NCI-H128 (cell line): Measurements from ENCODE around the gene STK33.

Source experiments
- DNase-seq: peaks from one replicate; lab custom pipeline; 2025; ENCODE audit not compliant: unreplicated experiment; lab: John Stamatoyannopoulos, UW

STK33 gene

DNA sequence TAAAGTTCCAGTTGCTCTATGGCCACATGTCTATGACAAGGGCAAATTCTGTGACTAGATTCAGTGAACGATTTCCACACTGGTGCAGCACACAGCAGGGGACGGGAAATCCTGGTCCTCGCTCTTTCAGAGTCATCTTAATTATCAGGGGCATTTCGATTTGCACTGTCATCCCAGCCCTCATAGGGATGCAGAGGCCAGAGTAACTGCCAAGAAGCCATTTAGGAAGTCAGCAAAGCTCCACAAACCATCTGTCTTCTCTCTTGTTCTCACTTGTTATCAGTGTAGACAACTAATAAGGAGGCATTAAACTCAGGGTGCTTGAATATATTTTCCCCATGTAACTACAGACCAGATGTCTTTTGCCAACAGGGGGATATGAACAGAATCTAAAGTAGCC, 151.7 kb downstream of the STK33 start:
- no peak for DNase-seq

DNA sequence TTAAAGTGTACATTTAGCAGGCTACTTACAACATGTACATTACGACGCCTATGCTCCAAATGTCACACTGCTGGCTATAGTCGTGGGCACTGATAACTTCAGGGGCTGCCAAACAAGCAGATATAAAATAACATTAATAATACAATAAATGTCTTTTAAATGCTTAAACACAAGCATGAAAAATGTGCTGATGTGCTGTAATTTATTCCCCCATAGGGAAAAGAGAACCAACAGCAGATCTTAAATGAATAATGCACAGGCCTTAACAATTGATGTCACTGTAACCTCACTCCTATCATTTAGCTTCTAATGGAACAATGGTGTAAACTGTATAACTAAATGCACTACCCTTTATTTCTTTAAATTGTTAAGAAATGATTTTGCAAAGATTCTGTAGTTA, 153.4 kb downstream of the STK33 start:
- no peak for DNase-seq

DNA sequence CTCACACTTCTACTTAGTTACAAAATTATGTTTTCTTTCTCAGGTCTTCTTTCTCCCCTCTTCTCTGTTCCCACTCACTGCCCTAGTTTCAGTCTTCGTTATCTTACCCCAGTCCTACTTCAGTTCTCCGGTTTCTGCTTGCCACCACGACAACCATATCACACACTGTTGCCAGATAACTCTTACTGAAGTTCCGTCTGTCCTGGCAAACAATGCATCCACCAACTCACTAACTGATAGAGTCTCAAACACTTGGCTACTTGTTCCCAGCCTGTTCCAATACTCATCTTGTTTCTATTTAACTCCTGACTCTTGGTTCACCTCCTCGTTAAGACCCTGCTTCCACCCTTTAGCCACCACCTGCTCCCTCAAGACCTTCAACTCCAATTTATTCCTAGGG, 164.5 kb downstream of the STK33 start:
- DNase-seq: no peak

DNA sequence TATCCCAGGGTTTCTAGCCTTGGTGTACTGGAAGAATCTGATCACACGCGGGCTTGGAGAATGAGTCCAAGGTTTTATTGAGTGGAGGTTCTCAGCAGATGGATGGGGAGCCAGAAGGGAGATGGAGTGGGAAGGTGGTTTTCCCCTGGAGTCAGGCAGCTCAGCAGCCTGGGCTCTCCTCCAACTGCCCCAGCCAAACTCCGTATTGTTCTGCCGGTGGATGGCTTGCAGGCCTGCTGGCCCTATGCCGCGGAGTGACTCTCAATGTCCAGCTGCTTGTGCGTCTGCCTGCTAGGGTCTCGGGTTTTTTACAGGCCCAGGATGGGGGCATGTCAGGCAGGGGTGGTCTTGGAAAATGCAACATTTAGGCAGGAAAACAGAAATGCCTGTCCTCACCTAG, 168.0 kb downstream of the STK33 start:
- DNase-seq: no peak

DNA sequence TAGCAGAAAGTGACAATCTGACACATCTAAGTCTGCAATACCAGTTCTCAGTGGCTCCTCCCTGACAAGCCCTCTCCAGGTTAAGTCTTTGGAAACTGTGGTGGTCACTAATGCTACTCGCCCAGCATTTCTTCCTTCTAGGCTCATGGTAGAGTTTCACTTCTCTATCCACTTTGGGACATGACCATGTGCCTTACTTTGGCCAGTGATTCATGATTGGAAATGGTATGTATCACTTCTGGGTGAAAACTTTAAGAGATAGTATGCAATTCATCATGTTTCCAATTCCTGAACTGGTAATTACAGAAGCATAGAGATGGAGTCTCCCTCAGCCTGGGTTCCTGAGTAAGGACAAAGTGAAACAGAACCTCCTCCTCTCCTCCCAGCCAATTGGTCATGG, 178.8 kb downstream of the STK33 start:
- no peak for DNase-seq

DNA sequence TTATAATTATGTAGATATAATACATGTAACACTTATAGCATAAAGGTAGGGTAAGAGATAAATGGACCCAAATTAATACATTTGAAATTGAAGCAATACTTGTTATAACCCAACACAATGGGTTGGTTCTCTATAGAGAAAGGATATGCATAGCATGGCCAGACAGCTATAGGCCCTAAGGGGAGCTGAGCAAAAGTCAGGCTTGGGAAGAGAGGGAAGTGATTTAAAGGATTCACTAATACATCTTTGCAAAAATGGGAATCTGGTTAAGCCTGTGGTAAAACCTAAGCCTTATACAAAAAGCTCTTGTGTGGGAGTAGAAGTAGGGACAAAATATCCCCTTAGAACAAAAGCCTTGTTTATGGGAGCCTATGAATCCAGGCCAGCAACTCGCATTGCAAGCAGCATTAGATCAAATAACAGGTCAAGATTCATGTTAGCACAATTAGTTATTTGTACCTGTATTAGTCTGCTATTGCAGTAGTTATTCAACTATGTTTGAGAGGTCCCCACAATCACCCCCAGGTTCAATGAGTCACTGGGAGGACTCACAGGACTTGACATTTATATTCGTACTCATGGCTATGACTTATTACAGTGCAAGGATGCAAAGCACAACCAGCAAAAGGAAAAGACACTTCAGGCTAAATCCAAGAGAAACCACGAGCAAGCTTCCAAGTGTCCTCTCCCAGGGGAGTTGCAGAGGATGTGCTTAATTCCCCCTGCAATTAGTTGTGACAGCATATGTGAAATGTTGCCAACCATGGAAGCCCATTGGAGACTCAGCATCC, 185.7 kb downstream of the STK33 start:
- DNase-seq: peak; percentile 2

DNA sequence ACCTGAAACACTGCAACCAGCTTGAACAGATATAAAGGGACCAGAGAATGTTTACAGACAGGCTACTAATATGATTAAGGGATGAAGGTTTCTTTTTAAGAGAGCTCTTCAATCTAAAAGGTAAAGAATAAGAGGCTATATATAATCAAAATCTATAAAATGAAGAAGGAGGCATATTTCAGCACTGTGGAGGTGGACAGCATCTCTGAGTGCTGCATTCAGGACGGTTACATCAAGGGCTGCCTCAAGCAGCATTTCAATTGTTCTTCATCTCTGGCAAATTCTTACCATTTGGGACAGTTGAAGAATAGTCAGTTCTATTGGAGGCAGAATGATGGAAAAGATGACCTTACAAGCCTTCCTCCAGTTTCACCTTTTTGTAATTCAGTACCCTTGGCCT, 190.7 kb downstream of the STK33 start:
- DNase-seq: no peak

DNA sequence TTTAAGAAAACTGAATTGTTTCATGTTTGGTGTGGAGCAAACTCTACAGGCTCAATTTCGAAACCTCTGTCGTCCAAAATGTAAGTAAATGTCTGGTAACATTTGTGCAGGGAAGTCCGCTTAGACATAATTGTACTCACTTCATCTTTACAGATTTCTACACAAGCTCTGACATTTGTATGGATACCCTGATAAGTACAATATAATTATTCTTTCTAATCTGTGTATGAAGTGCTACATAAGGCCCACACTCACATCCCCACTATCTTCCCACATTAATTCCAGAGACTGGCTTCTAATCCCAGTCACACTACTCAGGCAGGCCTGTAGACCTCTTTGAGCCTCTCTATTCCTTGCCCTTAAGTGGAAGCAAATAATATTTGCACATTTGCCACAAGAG, 201.1 kb downstream of the STK33 start:
- DNase-seq: no peak

DNA sequence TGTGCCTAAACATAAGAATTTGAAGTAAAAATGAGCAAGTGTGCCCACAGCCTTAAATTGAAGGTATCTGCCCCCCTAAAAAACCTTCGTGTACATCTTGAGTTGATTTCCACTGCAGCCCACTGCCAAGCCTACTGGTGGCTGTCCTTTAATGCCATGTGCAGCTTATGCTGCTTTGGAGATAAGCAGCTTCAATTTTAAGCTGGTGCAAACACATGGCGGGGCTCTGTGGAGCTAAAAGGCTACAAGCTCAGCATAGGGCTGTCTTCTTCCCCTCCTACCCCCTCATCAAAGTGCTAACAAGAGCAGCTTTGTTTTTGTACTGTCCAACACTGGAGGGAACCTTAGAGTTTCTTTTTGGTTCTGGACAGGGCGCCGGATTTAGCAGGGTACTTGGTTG, 201.9 kb downstream of the STK33 start:
- no peak for DNase-seq

DNA sequence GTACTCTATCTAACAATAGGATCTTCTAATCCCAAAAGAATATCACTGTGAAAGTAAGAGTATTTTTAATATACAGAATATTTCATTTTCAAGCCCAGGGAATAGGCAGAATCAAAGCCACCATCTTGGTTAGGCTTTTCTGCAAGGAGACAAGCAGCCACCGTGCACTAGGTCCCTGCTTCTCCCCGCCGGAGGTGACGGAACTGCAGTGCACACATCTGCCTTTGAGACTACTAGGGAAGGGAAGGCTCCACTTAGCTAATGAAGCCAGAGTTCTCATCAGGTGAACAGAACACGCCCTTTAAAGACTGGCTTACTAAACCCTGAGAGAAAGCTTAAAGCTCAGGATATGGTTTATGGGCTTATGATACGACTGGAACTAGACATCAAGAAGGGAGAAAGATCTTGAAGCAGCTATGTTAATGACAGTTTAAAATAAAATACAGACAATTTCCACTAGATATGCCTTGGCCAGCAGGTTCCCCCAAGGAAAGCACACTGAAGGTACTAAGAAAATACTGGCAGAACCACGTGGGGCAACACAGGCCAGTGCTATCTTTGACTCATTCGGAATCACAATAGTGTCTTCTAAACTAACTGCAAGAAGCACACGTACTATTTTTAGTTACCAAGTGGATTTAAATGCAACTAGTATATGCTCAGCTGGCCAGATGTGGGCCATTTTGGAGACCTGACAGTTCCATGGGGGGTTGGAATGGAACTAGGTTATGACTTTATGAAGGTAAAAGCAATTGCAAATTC, 203.0 kb downstream of the STK33 start:
- DNase-seq: no peak

DNA sequence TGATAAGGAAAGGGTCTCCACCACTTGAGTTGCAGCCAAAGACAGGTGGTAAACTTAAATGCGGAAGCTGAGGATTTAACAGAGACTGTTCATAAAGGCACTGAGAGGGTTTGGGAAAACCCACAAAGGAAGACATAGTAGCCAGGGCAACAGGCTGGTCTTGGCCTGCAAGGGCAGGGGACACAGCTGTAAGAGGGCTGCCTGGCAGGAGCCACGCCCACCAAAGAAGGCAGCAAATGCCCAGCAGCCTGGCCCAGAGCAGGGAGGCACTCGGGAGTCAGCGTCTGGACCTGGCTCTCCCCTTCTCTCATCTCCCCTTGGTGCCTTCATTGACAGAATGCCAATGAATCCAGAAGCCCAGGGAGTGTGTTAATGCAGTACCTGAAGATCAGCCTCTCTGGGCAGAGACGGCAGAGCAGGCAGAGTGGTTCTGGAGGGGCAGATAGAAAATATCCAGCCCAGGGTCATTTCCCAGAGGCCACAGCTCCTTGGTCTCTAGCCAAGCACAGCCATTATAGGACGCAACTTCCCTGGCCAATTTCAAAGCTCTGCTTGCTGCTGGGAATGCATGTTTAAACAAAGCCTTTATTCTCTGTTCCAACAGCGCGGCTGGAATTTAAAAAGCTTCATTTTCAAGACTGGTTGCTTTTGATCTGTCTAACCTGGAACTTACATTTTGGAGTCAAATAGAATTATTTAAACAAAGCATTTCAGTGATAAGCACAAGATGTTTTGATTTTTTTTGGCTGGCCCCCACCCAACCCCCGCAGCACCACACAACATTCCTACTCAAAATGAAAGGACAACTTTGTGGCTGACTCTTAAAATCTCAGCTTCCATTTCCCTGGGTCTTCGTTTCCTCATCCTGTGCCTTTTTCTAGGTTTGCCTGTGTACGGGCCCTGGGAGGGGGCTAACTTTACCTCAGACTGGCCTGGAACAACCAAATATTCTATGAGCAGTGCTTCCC, 204.7 kb downstream of the STK33 start:
- DNase-seq: no peak

DNA sequence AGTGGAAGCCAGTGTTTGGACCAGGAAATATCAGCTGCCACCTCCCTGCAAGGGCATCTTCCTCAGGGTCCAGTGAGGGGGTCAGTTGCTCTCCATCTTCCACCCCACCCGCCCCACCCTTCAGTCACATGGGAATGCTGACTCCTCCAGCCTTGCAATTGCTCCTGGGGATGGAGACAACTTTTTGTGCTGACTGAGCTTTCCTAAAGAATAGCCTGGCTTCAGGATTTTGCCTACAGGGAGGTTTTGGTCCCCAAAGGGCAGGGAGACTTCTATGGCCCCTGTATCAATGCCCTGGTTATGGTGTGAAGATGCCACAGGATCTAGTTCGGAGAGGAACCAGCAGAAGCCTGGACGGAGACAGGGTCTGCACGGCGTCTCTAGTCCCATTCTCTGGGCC, 206.3 kb downstream of the STK33 start:
- no peak for DNase-seq

DNA sequence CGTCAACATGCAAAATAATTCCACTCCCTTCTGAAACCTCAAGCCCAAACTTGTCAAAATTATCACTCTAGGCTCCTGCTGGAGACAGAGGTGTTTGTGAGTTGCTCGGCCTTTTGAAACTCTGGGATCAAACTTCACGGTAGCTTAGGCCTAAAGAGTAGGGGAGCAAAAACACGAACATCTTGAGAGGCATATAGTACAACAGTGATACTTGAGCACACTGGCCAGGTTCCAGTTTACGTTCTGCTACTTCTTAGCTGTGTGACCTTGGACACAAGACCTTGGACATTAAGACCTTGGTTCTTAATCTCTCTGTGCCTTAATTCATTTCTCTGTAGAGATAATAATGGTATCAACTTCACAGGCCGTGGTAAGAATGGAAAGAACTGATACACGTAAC, 206.9 kb downstream of the STK33 start:
- no peak for DNase-seq

DNA sequence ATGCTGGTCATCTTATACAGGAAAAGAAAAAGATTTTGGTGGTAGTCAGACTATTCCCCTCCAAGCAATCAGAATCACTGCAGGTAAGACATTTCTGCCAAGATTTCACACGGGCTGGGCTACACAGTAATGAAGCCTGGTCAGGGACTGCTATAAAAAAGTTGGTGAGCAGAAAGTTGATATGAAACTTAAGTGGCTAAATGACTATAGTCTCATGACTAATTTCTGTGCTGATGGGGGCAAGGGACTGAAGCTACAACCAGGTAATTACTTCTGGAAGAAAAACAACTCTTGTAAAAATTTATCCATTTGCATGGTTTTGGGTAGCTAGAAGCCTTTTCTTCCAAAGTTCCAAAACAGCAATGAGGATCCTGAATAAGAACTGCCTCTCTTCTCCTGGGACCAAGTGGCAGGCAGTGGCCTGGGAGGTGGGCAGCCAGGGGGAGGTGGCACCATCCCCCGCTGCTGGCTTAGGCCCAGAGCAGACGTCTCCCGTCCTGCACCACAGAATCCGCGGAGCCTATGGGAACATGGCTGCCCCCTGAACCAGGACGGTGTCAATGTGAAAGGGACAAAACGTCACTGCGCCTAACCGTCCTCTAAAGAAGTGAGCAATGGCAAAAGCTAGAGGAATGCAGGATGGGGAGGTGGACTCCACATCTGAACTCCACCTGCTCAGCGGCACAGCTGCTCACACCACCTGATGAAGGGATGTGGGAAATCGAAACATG, 207.7 kb downstream of the STK33 start:
- no peak for DNase-seq

DNA sequence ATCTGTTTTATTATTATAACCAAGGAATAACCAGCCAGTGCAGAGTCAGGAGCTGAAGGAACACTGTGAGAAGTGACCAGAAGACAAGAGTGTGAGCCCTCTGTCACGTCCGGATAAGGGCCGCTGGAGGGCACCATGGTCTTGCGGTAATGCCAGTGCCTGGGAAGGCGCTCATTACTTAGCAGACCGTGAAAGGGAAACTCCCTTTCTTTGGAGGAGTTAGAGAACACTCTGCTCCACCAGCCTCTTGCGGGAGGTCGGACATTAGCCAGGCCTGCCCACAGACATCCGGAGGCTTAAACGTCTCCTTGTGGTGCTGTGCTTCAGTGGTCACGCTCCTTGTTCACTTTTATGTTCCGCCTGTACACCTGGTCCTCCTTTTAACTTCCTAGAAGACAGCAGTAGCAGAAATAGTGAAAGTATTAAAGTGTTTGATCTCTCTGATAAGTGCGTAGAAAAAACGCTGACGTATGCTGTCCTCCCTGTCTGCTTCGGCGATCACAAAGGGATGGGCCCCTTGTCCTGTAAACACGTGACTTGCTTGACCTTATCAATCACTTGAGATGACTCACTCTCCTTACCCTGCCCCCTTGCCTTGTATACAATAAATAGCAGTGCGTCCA, 209.7 kb downstream of the STK33 start:
- no peak for DNase-seq

DNA sequence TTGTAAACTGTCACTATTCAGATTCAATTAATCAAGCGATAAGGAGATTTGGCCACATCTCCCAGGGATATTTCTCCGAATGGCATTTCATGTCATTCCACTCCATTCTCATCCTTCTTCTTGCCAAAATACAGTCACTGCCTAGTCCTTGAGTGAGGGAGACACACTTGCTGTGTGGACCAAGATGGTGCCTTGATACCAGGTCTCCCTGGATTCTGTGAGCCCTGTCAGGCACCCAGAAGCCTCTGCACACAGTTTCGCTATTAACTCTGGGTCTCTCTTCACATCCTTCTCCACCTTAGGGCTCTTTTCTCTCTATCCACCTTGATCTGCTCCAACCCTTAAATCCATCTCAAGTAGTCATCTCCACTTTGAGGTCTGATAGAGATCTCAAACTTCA, 210.4 kb downstream of the STK33 start:
- no peak for DNase-seq

DNA sequence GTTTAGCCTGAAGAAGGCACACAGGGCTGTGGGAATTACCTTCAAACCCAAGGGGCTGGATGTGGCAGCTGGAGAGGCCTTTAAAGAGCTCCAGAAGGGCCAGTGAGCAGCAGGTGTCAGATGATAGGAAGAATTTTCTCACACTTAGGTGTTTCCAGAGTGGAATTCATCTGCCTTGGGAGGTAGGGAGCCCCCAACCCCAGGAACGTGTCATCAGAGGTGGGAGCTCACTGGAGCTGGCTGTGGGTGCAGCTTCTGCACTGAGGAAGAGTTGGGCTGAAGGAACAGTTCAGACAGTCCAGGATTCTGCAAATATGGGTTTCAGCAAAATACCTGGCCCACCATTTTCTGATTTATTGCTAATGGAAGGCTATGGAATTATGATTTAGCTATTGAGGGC, 210.8 kb downstream of the STK33 start:
- DNase-seq: no peak

DNA sequence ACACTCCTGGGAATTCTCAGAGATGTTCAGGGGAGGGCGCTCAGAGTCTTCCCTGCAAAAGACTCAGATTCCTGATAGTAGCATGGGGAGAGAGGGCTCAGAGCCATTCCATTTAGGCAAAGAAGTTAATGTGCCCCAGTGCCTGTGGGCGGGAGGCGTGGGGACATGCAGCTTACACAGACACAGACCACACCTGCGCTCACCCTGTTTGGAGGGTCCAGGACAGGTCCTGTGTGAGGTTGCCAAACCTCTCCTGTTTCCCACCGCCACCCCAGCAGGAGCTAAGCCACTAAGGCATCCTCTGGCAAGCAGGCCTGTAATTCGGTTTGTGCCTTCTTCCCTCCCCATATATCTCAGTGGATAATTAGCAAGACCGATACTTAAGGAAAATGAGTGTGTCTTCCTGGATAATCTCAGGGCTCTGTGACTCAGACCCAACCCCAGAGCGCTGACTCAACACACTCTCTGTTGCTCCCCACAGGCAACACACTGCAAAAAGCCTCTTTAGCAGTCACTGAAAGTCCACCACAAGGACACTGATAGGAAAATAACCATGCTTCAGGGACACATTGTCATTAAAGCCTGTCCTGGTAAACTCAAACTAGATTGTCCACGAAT, 211.5 kb downstream of the STK33 start:
- no peak for DNase-seq

DNA sequence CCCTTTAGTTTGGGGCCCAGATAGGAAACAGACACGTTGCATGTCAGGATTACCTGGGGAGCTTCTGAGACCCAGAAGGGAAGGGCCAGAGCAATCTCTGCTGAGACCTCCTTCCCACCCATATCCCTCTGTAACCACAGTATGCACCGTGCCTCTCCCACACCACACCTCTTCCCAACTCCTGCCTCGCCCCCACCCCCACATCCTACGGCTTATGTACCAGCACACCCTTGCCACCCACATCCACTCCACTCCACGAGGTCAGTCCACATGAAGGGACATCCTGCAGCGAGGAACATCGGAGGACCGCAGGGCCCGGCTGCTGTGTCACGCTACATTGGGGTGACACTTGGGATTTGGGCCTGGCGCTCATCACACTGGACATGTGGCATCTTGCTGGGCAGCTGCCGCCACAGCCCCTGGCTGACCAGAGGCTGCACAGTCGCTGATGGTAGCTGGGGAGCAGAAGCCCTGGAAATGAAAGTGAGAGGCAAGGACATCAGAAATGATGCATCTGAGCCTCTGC, 212.1 kb downstream of the STK33 start:
- DNase-seq: no peak

DNA sequence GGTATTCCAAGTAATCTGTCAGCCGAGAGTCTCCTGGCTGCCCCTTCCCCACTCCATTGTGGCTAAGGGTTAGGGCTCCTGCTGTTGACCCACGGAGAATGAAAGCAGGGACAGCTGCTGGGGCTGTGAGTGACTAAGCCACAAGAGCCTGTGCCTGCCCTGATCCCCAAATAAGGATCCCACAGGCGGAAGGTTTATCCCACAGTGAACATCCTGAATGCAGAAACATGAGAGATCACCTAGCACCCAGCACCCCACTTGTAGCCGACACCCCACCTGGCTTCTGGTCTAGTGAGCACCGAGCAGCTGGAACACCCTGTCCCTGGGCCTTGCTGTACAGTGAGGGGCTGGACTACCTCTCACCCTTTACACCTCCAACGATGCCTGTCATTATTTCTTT, 212.7 kb downstream of the STK33 start:
- DNase-seq: no peak
